Measurements from ENCODE around the gene TMEM14A. TPM values are rescaled to one million over a fixed set of nuclear protein-coding genes. Genes with fewer than 3 reads are reported as not detected.
"Not testable (repeated sequence)": the region's sequence is repeated elsewhere in the genome, so short reads cannot be mapped to it uniquely, and the experiment has no call there.

Gene TMEM14A
- total RNA-seq, 4 donors from 2014 or later = 10.1 to 15.7 (median 12.4) TPM

DNA sequence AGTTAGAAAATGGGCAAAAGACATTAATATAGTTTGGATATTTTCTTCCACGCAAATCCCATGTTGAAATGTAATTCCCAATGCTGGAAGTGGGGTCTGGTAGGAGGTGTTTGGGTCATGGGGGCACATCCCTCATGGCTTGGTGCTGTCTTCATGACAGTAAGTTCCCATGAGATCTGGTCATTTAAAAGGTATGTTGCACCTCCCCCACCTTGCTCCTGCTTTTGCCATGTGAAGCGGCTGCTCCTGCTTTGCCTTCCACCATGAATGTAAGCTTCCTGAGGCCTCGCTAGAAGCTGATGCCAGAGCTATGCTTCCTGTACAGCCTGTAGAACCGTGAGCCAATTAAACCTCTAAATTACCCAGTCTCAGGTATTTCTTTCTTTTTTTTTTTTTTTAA, 16.3 kb upstream of the TMEM14A start:
- no peaks in the 10 kb centered on the region for H3K9me3 ChIP-seq
- no peak overlapping the region for H3K4me3 ChIP-seq
- no peaks in the 10 kb centered on the region for H3K4me1 ChIP-seq
- no peak overlapping the region for H3K27ac ChIP-seq
- no peaks in the 10 kb centered on the region for H3K36me3 ChIP-seq
- no peak for DNase-seq (ENCODE audit: low spot score in 2 of 2)
- H3K27me3 ChIP-seq = no peaks in the 10 kb centered on the region
- WGBS = 91% methylated on average over 4 of the region's 4 CpGs
- TF ChIP-seq POLR2AphosphoS5 (IDR thresholded peaks at IDR 0.05) = no peak
- TF ChIP-seq POLR2A (IDR thresholded peaks at IDR 0.05) = no peak
- TF ChIP-seq EP300 (IDR thresholded peaks at IDR 0.05) = no peak
- TF ChIP-seq, protein P1, sequence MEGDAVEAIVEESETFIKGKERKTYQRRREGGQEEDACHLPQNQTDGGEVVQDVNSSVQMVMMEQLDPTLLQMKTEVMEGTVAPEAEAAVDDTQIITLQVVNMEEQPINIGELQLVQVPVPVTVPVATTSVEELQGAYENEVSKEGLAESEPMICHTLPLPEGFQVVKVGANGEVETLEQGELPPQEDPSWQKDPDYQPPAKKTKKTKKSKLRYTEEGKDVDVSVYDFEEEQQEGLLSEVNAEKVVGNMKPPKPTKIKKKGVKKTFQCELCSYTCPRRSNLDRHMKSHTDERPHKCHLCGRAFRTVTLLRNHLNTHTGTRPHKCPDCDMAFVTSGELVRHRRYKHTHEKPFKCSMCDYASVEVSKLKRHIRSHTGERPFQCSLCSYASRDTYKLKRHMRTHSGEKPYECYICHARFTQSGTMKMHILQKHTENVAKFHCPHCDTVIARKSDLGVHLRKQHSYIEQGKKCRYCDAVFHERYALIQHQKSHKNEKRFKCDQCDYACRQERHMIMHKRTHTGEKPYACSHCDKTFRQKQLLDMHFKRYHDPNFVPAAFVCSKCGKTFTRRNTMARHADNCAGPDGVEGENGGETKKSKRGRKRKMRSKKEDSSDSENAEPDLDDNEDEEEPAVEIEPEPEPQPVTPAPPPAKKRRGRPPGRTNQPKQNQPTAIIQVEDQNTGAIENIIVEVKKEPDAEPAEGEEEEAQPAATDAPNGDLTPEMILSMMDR (IDR thresholded peaks at IDR 0.05) = no peak

GRCh38 chr6:52655941-52656340, 15.0 kb upstream of the TMEM14A start:
- not testable (repeated sequence) for H3K27ac ChIP-seq; H3K4me3 ChIP-seq; H3K9me3 ChIP-seq; H3K4me1 ChIP-seq; H3K36me3 ChIP-seq; H3K27me3 ChIP-seq; DNase-seq (ENCODE audit: low spot score in 2 of 2)
- WGBS = no CpG with 5 or more reads among the region's 33 CpGs

GRCh38 chr6:52657870-52658269, 13.0 kb upstream of the TMEM14A start:
- no peaks in the 10 kb centered on the region for H3K27me3 ChIP-seq
- no peaks in the 10 kb centered on the region for H3K4me1 ChIP-seq
- no peak overlapping the region for H3K27ac ChIP-seq
- H3K36me3 ChIP-seq = no peaks in the 10 kb centered on the region
- DNase-seq (ENCODE audit: low spot score in 2 of 2) = no peak
- H3K4me3 ChIP-seq = no peak overlapping the region
- 85% methylated on average over 4 of the region's 4 CpGs for WGBS
- TF ChIP-seq, protein P1 (IDR thresholded peaks at IDR 0.05) = no peak
- TF ChIP-seq POLR2AphosphoS5 (IDR thresholded peaks at IDR 0.05) (no peak), EP300 (IDR thresholded peaks at IDR 0.05) (no peak), POLR2A (IDR thresholded peaks at IDR 0.05) (no peak)
- H3K9me3 ChIP-seq = no peaks in the 10 kb centered on the region

- Histone ChIP-seq H3K4me1 (peaks cover 20% of the 10 kb centered on the region), H3K27ac (no peak overlapping the region), H3K36me3 (no peaks in the 10 kb centered on the region), H3K9me3 (no peaks in the 10 kb centered on the region), H3K27me3 (no peaks in the 10 kb centered on the region), H3K4me3 (no peak overlapping the region)
- no peak for DNase-seq (ENCODE audit: low spot score in 2 of 2)
- 64% methylated on average over 3 of the region's 3 CpGs for WGBS
- TF ChIP-seq POLR2AphosphoS5 (IDR thresholded peaks at IDR 0.05) = no peak
These were observed 9.4 kb upstream of the TMEM14A start for GRCh38 chr6:52661551-52661950.

- TF ChIP-seq, protein P1 (IDR thresholded peaks at IDR 0.05) = no peak
- TF ChIP-seq POLR2AphosphoS5 (IDR thresholded peaks at IDR 0.05) (no peak), EP300 (IDR thresholded peaks at IDR 0.05) (no peak), POLR2A (IDR thresholded peaks at IDR 0.05) (no peak)
- 84% methylated on average over 2 of the region's 2 CpGs for WGBS
- Histone ChIP-seq H3K36me3 (no peaks in the 10 kb centered on the region), H3K4me3 (no peak overlapping the region), H3K27ac (no peak overlapping the region), H3K4me1 (peaks cover 20% of the 10 kb centered on the region), H3K27me3 (no peaks in the 10 kb centered on the region), H3K9me3 (no peaks in the 10 kb centered on the region)
- DNase-seq (ENCODE audit: low spot score in 2 of 2) = no peak
These were observed 8.9 kb upstream of the TMEM14A start for GRCh38 chr6:52662031-52662430.

- H3K27ac ChIP-seq = no peak overlapping the region
- no peaks in the 10 kb centered on the region for H3K27me3 ChIP-seq
- TF ChIP-seq, protein P1 (IDR thresholded peaks at IDR 0.05) = peak; percentile 73 to 77
- TF ChIP-seq EP300 (IDR thresholded peaks at IDR 0.05) (no peak), POLR2AphosphoS5 (IDR thresholded peaks at IDR 0.05) (no peak), POLR2A (IDR thresholded peaks at IDR 0.05) (no peak)
- H3K9me3 ChIP-seq = no peaks in the 10 kb centered on the region
- H3K4me1 ChIP-seq = peaks cover 20% of the 10 kb centered on the region
- H3K4me3 ChIP-seq = peak overlapping the region; percentile 63
- 20% methylated on average over 12 of the region's 12 CpGs for whole genome bisulfite sequencing
- H3K36me3 ChIP-seq = no peaks in the 10 kb centered on the region
- no peak for DNase-seq (ENCODE audit: low spot score in 2 of 2)
These were observed 7.6 kb upstream of the TMEM14A start for GRCh38 chr6:52663120-52663935.
